Measurements from ENCODE around the gene CDC42EP2. TPM values are rescaled to one million over a fixed set of nuclear protein-coding genes. Genes with fewer than 3 reads are reported as not detected.

The CDC42EP2 gene
- total RNA-seq, 2 donors from 2014 or later: 7.7 to 8.7 TPM

- H3K36me3 ChIP-seq: peaks cover 7 to 13% of the 10 kb centered on the region in 2 donors
- peak; percentile 31 for DNase-seq (ENCODE audit: low spot score)
- TF ChIP-seq CTCF (IDR thresholded peaks at IDR 0.05): no peak
- no peak for TF ChIP-seq POLR2A (IDR thresholded peaks at IDR 0.05)
- no peak for TF ChIP-seq POLR2AphosphoS5 (IDR thresholded peaks at IDR 0.05)
- peak overlapping the region in 1 of 2 donors; percentile 80 for H3K4me3 ChIP-seq
- peaks cover 5% of the 10 kb centered on the region for H3K4me1 ChIP-seq (replicated peaks)
- intact Hi-C loops (cut with DNase I): no loop called here
- WGBS: 47% methylated on average over 35 of the region's 35 CpGs
- no peak overlapping the region for H3K27ac ChIP-seq
- no peaks in the 10 kb centered on the region for H3K9me3 ChIP-seq
- no peaks in the 10 kb centered on the region for H3K27me3 ChIP-seq (replicated peaks; ENCODE audit: insufficient read depth)
Measured at GRCh38 chr11:65355776-65356393, 41.2 kb downstream of the CDC42EP2 start.

GRCh38 chr11:65356394-65356972 lies 41.8 kb downstream of the CDC42EP2 start:
- intact Hi-C loops (cut with DNase I): no loop called here
- 87% methylated on average over 30 of the region's 30 CpGs for WGBS
- no peaks in the 10 kb centered on the region for H3K27me3 ChIP-seq (replicated peaks; ENCODE audit: insufficient read depth)
- H3K36me3 ChIP-seq: peaks cover 5 to 10% of the 10 kb centered on the region in 2 donors
- DNase-seq (ENCODE audit: low spot score): no peak
- H3K4me1 ChIP-seq (replicated peaks): peaks cover 5% of the 10 kb centered on the region
- H3K27ac ChIP-seq: no peak overlapping the region
- TF ChIP-seq POLR2AphosphoS5 (IDR thresholded peaks at IDR 0.05): no peak
- no peak for TF ChIP-seq POLR2A (IDR thresholded peaks at IDR 0.05)
- no peak for TF ChIP-seq CTCF (IDR thresholded peaks at IDR 0.05)
- H3K9me3 ChIP-seq: no peaks in the 10 kb centered on the region
- H3K4me3 ChIP-seq: no peak overlapping the region

- intact Hi-C loops (cut with DNase I): no loop called here
- Histone ChIP-seq H3K9me3 (no peaks in the 10 kb centered on the region), H3K27ac (no peak overlapping the region), H3K27me3 (replicated peaks; ENCODE audit: insufficient read depth) (no peaks in the 10 kb centered on the region), H3K4me3 (no peak overlapping the region), H3K4me1 (replicated peaks) (peaks cover 5% of the 10 kb centered on the region), H3K36me3 (no peaks in the 10 kb centered on the region)
- DNase-seq (ENCODE audit: low spot score): no peak
- WGBS: 75% methylated on average over 8 of the region's 8 CpGs
- no peak for TF ChIP-seq POLR2AphosphoS5 (IDR thresholded peaks at IDR 0.05)
- TF ChIP-seq POLR2A (IDR thresholded peaks at IDR 0.05): no peak
- TF ChIP-seq CTCF (IDR thresholded peaks at IDR 0.05): no peak
Measured at GRCh38 chr11:65357856-65358356, 43.2 kb downstream of the CDC42EP2 start.

GRCh38 chr11:65362320-65362931 lies 47.8 kb downstream of the CDC42EP2 start:
- 91% methylated on average over 10 of the region's 10 CpGs for WGBS
- no peaks in the 10 kb centered on the region for H3K36me3 ChIP-seq
- peaks cover 6% of the 10 kb centered on the region for H3K4me1 ChIP-seq (replicated peaks)
- no peaks in the 10 kb centered on the region for H3K9me3 ChIP-seq
- TF ChIP-seq CTCF (IDR thresholded peaks at IDR 0.05) (no peak), POLR2AphosphoS5 (IDR thresholded peaks at IDR 0.05) (no peak), POLR2A (IDR thresholded peaks at IDR 0.05) (no peak)
- no peak overlapping the region for H3K4me3 ChIP-seq
- no peak for DNase-seq (ENCODE audit: low spot score)
- H3K27me3 ChIP-seq (replicated peaks; ENCODE audit: insufficient read depth): no peaks in the 10 kb centered on the region
- no peak overlapping the region for H3K27ac ChIP-seq
- intact Hi-C loops (cut with DNase I): loop anchor here (10.0 kb wide), 1 partner anchor 52 kb away; no protein-coding TSS in a partner anchor

Data from prostate gland (tissue), 2 donors.